Breast epithelium (tissue), 3 donors: Measurements from ENCODE around the gene RORB.

Source experiments
- POLR2A ChIP-seq: fragments of 450-650 bp; IDR thresholded peaks from one replicate; pipeline ENCODE4 v1.6.1; 2016; ENCODE audit warnings: antibody characterized with exemption, mild to moderate bottlenecking, moderate library complexity
- POLR2AphosphoS5 ChIP-seq, 3 donors: sonication (generic); formaldehyde crosslinking; IDR thresholded peaks; one replicate each; pipeline ENCODE4 v1.6.1; 2017; ENCODE audit warnings: antibody characterized with exemption in 3 of 3
- TF ChIP-seq, protein P1 (sequence below), 3 donors: fragments of 450-650 bp; IDR thresholded peaks; one replicate each; pipeline ENCODE4 v1.5.1; 2016 to 2017; ENCODE audit warnings: antibody characterized with exemption in 3 of 3, mild to moderate bottlenecking in 3 of 3, moderate library complexity in 3 of 3

DNA sequence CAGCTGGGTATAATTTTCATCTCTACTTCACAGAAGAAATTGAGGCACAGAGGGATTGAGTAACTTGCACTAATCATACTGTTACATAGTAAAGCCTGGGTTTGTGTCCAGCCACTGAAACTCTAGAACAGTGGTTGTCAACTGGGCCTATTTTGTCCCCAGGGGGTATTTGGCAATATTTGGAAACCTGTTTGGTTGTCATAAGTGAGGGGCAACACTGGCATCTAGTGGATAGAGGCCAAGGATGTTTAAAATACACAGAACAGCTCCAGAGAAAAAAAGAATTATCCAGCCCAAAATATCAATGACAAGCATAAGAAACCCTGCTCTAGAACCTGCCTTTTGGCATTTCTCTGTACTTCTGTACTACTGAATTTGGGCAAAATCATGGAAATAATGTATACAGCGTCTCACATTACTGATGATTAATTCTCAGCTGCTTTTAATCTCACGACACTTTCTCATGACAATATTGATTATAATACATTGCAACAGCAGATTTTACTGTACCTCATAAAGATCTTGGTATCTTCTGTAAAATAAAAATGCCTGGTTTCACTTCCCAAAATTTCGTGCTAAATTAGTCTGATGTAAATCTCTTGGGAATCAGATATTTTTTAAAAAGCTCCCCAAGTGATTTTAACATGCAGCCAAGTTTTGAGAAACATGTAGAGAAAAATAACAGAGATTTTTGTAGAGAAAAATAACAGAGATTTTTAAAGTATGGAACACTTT is 112.7 kb downstream of the RORB start:
- TF ChIP-seq, protein P1, sequence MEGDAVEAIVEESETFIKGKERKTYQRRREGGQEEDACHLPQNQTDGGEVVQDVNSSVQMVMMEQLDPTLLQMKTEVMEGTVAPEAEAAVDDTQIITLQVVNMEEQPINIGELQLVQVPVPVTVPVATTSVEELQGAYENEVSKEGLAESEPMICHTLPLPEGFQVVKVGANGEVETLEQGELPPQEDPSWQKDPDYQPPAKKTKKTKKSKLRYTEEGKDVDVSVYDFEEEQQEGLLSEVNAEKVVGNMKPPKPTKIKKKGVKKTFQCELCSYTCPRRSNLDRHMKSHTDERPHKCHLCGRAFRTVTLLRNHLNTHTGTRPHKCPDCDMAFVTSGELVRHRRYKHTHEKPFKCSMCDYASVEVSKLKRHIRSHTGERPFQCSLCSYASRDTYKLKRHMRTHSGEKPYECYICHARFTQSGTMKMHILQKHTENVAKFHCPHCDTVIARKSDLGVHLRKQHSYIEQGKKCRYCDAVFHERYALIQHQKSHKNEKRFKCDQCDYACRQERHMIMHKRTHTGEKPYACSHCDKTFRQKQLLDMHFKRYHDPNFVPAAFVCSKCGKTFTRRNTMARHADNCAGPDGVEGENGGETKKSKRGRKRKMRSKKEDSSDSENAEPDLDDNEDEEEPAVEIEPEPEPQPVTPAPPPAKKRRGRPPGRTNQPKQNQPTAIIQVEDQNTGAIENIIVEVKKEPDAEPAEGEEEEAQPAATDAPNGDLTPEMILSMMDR (IDR thresholded peaks at IDR 0.05): no peak
- TF ChIP-seq POLR2A (no peak), POLR2AphosphoS5 (IDR thresholded peaks at IDR 0.05) (no peak)
